IMR-90 (cell line): ENCODE results near the gene SVIL. TPM values are rescaled to one million over a fixed set of nuclear protein-coding genes. Genes with fewer than 3 reads are reported as not detected.
A peak's percentile ranks its signal among the peaks of the same experiment; 100 is the strongest.

Experiments used
- ATAC-seq: fragments of 200-7000 bp; cut with Tn5 transposase; 2 replicates; pipeline ENCODE4 v1.9.1; 2020; ENCODE audit warnings: low read depth, mild to moderate bottlenecking, moderate library complexity
- BruUV-seq: library from RNA; stranded (reverse); fragments of 400-500 nt; replicated peaks from 2 replicates; lab custom pipeline; 2021; lab: Mats Ljungman, UMichigan
- CTCF ChIA-PET: fragments of 300-600 bp; formaldehyde crosslinking; extraction: SDS; loops from one replicate; lab custom pipeline; 2021; ENCODE audit warnings: antibody characterized with exemption; lab: Yijun Ruan, JAX
- POLR2A ChIA-PET: fragments of 300-600 bp; sonication (Branson Sonifier 250); formaldehyde crosslinking; loops from one replicate; lab custom pipeline; 2022; ENCODE audit warnings: antibody characterized with exemption; ENCODE audit not compliant: unreplicated experiment; lab: Charles Lee
- DNase-seq: peaks from one replicate; pipeline ENCODE4 v3.0.0; 2013
- H2AFZ ChIP-seq: replicated peaks from 2 replicates; pipeline ENCODE3; 2013; ENCODE audit warnings: low read length, mild to moderate bottlenecking; ENCODE audit not compliant: poor library complexity
- H2AK5ac ChIP-seq: 2 replicates; pipeline ENCODE4 v1.6.1; 2013; ENCODE audit warnings: low read depth, low read length, inconsistent platforms
- H2AK9ac ChIP-seq: replicated peaks from 2 replicates; pipeline ENCODE3; 2013; ENCODE audit warnings: mild to moderate bottlenecking, low read depth, low read length, moderate library complexity; ENCODE audit not compliant: poor library complexity
- H2BK120ac ChIP-seq: 2 replicates; pipeline ENCODE4 v1.6.1; 2013; ENCODE audit warnings: low read depth, low read length, inconsistent platforms
- H2BK15ac ChIP-seq: 3 replicates; pipeline ENCODE4 v1.6.1; 2013; ENCODE audit warnings: low read depth, low read length, inconsistent platforms
- H2BK20ac ChIP-seq: 2 replicates; pipeline ENCODE4 v1.6.1; 2013; ENCODE audit warnings: low read depth, mild to moderate bottlenecking, inconsistent platforms, low read length, moderate library complexity
- H2BK5ac ChIP-seq: 2 replicates; pipeline ENCODE4 v1.6.1; 2013; ENCODE audit warnings: mild to moderate bottlenecking, low read depth, low read length, inconsistent platforms; ENCODE audit not compliant: poor library complexity, severe bottlenecking
- H3K14ac ChIP-seq: replicated peaks from 2 replicates; pipeline ENCODE4 v1.6.1; 2013; ENCODE audit warnings: low read depth, low read length, inconsistent platforms
- H3K18ac ChIP-seq: 2 replicates; pipeline ENCODE4 v1.6.1; 2013; ENCODE audit warnings: low read depth, low read length, control low read depth
- H3K23ac ChIP-seq: 2 replicates; pipeline ENCODE4 v1.6.1; 2013; ENCODE audit warnings: low read depth, low read length, inconsistent platforms
- H3K27ac ChIP-seq: 2 replicates; pipeline ENCODE4 v1.5.1; 2013; ENCODE audit warnings: mild to moderate bottlenecking, control low read depth, low read length; ENCODE audit not compliant: insufficient read depth
- H3K27me3 ChIP-seq: 2 replicates; pipeline ENCODE4 v1.6.1; 2013; ENCODE audit warnings: low read length; ENCODE audit not compliant: control insufficient read depth, insufficient read depth
- H3K36me3 ChIP-seq: 2 replicates; pipeline ENCODE4 v1.6.1; 2013; ENCODE audit warnings: low read length, mixed read lengths; ENCODE audit not compliant: control insufficient read depth, insufficient read depth
- H3K4ac ChIP-seq: 2 replicates; pipeline ENCODE4 v1.6.1; 2013; ENCODE audit warnings: low read depth, low read length, inconsistent platforms
- H3K4me1 ChIP-seq: 2 replicates; pipeline ENCODE4 v1.6.1; 2013; ENCODE audit warnings: low read length, mixed read lengths; ENCODE audit not compliant: control insufficient read depth, insufficient read depth
- H3K4me2 ChIP-seq: 2 replicates; pipeline ENCODE4 v1.6.1; 2013; ENCODE audit warnings: low read depth, mild to moderate bottlenecking, control low read depth, low read length, moderate library complexity
- H3K4me3 ChIP-seq: 2 replicates; pipeline ENCODE4 v1.5.1; 2013; ENCODE audit warnings: low read depth, mild to moderate bottlenecking, control low read depth, low read length, moderate library complexity; ENCODE audit not compliant: insufficient read depth
- H3K56ac ChIP-seq: 2 replicates; pipeline ENCODE4 v1.6.1; 2013; ENCODE audit warnings: low read length, inconsistent platforms; ENCODE audit not compliant: insufficient read depth; ENCODE audit errors: extremely low read depth
- H3K79me1 ChIP-seq, 2 experiments: 2 replicates each; pipeline ENCODE4 v1.6.1; 2013; ENCODE audit warnings: low read length in 2 of 2, inconsistent platforms in 1 of 2, low read depth in 1 of 2
- H3K9ac ChIP-seq: 2 replicates; pipeline ENCODE4 v1.6.1; 2013; ENCODE audit warnings: low read depth, low read length, control low read depth
- H3K9me1 ChIP-seq: 2 replicates; pipeline ENCODE4 v1.6.1; 2013; ENCODE audit warnings: low read length, inconsistent platforms; ENCODE audit not compliant: insufficient read depth
- H3K9me3 ChIP-seq: 2 replicates; pipeline ENCODE4 v1.6.1; 2013; ENCODE audit warnings: low read length; ENCODE audit not compliant: control insufficient read depth, insufficient read depth
- H4K20me1 ChIP-seq: 2 replicates; pipeline ENCODE4 v1.6.1; 2013; ENCODE audit warnings: low read length, inconsistent platforms; ENCODE audit not compliant: insufficient read depth
- H4K5ac ChIP-seq: 2 replicates; pipeline ENCODE4 v1.6.1; 2013; ENCODE audit warnings: mild to moderate bottlenecking, low read depth, low read length, control low read depth
- H4K8ac ChIP-seq, 2 experiments: 2 replicates each; pipeline ENCODE4 v1.6.1; 2013; ENCODE audit warnings: low read depth in 2 of 2, low read length in 2 of 2, control low read depth in 1 of 2, inconsistent platforms in 1 of 2
- H4K91ac ChIP-seq: 2 replicates; pipeline ENCODE4 v1.6.1; 2013; ENCODE audit warnings: low read depth, low read length, inconsistent platforms; ENCODE audit not compliant: insufficient read depth
- POLR2A ChIP-seq: IDR thresholded peaks from 2 replicates; pipeline ENCODE4 v1.6.1; 2012; ENCODE audit warnings: mild to moderate bottlenecking, low read depth, low read length
- RFX5 ChIP-seq: IDR thresholded peaks from 2 replicates; pipeline ENCODE4 v1.8.0; 2012; ENCODE audit warnings: low read depth, mild to moderate bottlenecking, low read length, moderate library complexity
- SMC3 ChIP-seq: fragments of 150-350 bp; IDR thresholded peaks from 2 replicates; pipeline ENCODE4 v1.6.1; 2016; ENCODE audit warnings: low read depth, mild to moderate bottlenecking, antibody characterized with exemption, low read length, moderate library complexity
- WGBS, 2 experiments: methylation state at CpG; one replicate each; pipeline versions ENCODE4 v1.1.5 to v1.1.7; 2013; ENCODE audit warnings: missing lambda C conversion rate in 2 of 2; ENCODE audit not compliant: insufficient read length in 1 of 2; ENCODE audit errors: extremely low coverage in 2 of 2; 5-methylcytosine and 5-hydroxymethylcytosine counted together
- dilution Hi-C: fragments of 300-500 bp; cut with HindIII; formaldehyde crosslinking; loops from one replicate; pipeline ENCODE4 v1.14.3; 2018; ENCODE audit warnings: low sequenced_read_pairs; ENCODE audit not compliant: unreplicated experiment
- in situ Hi-C: fragments of 300-500 bp; cut with MboI; formaldehyde crosslinking; loops from 3 replicates; pipeline ENCODE4 v1.14.3; 2019; ENCODE audit warnings: low sequenced_read_pairs, inconsistent platforms, mixed read lengths
- intact Hi-C: fragments of 100-400 bp; cut with micrococcal nuclease; formaldehyde crosslinking; loops from 2 replicates; pipeline ENCODE4 v1.10.0; 2022
- polyA plus RNA-seq, 3 experiments: library from polyadenylated mRNA; depleted of rRNA; stranded (reverse); fragments of >200 nt; gene quantifications; 2 replicates each; pipeline ENCODE4 v1.2.3, GENCODE V29; 2012; ENCODE audit warnings: low replicate concordance in 1 of 3
- total RNA-seq: library from RNA; depleted of rRNA; stranded (reverse); fragments of >200 nt; gene quantifications from 2 replicates; pipeline ENCODE4 v1.2.3, GENCODE V29; 2012
- TF ChIP-seq, protein P1 (sequence below): conservative IDR thresholded peaks from 2 replicates; pipeline ENCODE4 v1.5.1; 2012; ENCODE audit warnings: mild to moderate bottlenecking, low read depth, low read length, improper control_type of control experiment

Gene SVIL
- total and polyA plus RNA-seq, 2 of the 4 experiments (the other 2 are of a cell fraction): 11.5 to 11.6 TPM

DNA sequence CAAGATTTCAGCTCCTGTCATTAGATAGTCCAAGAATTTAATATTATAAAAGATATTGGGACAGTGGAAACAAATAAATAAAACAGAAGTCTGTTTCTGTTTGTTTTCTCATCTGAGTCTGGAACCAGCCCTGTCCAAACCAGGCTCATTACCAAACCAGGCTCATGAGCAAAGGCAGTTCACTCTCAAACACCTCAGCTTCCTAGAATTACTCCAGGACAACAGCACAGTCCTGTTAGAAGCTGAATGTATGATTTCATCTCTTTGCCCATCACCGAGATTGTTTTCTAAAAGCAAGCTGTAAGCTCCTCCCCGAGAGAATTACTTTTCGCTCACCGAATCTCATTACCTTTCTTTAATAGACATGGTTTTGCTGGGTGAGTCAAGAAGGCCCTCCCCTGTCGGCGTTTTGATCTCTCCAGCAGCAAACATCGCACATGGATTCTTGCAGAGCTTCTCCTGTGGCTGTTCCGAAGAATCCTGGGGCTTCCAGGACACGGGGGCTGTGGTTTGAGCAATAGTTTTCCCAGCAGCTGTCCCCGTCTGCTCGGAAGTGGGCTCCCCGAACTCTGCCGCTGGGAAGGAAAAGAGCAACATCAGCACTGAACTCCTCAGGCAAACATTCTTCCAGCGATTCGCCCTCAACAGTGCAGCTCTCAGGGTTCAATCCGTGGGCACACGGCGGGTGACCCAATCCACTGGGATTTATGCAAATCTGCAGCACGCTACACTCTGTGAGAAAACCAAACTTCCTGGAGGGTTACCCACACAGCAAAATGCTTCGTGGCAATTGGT lies 112.5 kb downstream of the SVIL start:
- ChIA-PET CTCF (interaction anchor here (0.9 to 1.3 kb wide), 2 partner anchors 9 to 14 kb away, joined by 3 to 8 read pairs; no protein-coding TSS in a partner anchor), POLR2A (no interaction called here)
- Histone ChIP-seq H4K5ac (no peak overlapping the region), H2BK5ac (no peak overlapping the region), H4K20me1 (no peaks in the 10 kb centered on the region; the same call in 1 of the 2 replicates), H4K8ac (peak overlapping the region in 1 of 2 experiments; percentile 37; a peak in 1 of 4 replicates), H3K9me1 (no peaks in the 10 kb centered on the region), H3K4ac (no peak overlapping the region), H3K79me1 (0 out of 4 replicates have a peak, but pooled peaks cover 0 to 9% of the 10 kb centered on the region in 2 experiments), H2BK15ac (no peak overlapping the region; the same call in 2 of the 3 replicates), H2BK120ac (no peak overlapping the region; the same call in 1 of the 2 replicates), H3K4me1 (no peaks in the 10 kb centered on the region), H3K56ac (no peak overlapping the region), H2AFZ (peak overlapping the region; percentile 62), H3K27me3 (no peaks in the 10 kb centered on the region), H3K23ac (peak overlapping the region; percentile 41; the same call in 1 of the 2 replicates), H3K4me2 (no peak overlapping the region), H3K9ac (no peak overlapping the region), H3K18ac (no peak overlapping the region), H3K9me3 (no peaks in the 10 kb centered on the region), H4K91ac (no peak overlapping the region; the same call in 1 of the 2 replicates), H3K36me3 (peaks cover 38% of the 10 kb centered on the region), H2AK9ac (no peak overlapping the region), H2AK5ac (no peak overlapping the region), H2BK20ac (no peak overlapping the region), H3K4me3 (no peak overlapping the region), H3K27ac (no peak overlapping the region), H3K14ac (no peak overlapping the region)
- TF ChIP-seq, protein P1, sequence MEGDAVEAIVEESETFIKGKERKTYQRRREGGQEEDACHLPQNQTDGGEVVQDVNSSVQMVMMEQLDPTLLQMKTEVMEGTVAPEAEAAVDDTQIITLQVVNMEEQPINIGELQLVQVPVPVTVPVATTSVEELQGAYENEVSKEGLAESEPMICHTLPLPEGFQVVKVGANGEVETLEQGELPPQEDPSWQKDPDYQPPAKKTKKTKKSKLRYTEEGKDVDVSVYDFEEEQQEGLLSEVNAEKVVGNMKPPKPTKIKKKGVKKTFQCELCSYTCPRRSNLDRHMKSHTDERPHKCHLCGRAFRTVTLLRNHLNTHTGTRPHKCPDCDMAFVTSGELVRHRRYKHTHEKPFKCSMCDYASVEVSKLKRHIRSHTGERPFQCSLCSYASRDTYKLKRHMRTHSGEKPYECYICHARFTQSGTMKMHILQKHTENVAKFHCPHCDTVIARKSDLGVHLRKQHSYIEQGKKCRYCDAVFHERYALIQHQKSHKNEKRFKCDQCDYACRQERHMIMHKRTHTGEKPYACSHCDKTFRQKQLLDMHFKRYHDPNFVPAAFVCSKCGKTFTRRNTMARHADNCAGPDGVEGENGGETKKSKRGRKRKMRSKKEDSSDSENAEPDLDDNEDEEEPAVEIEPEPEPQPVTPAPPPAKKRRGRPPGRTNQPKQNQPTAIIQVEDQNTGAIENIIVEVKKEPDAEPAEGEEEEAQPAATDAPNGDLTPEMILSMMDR: no peak
- TF ChIP-seq POLR2A (no peak), SMC3 (no peak), RFX5 (no peak)
- in situ Hi-C loops: no loop called here
- ATAC-seq: peak; percentile 49
- DNase-seq: peak; percentile 10
- 58% methylated on average over 15 of the region's 20 CpGs; no CpG with 5 or more reads in 1 of the 2 experiments for WGBS, 2 experiments
- dilution Hi-C loops: no loop called here
- no TSS peak for BruUV-seq
- intact Hi-C loops: no loop called here
